Activated T-cell treated with anti-CD3 and anti-CD28 coated beads, Interleukin-2, amount 50 U/mL, for 4 hours (primary cell): ENCODE results near the gene TIMP3. TPM values are rescaled to one million over a fixed set of nuclear protein-coding genes. Genes with fewer than 3 reads are reported as not detected.
"Not testable (repeated sequence)": the region's sequence is repeated elsewhere in the genome, so short reads cannot be mapped to it uniquely, and the experiment has no call there.

Experiments
- ATAC-seq, 2 donors: fragments of 200-7000 bp; cut with Tn5 transposase; one replicate each; pipeline ENCODE4 v1.10.0; 2021
- DNase-seq: peaks from one replicate; pipeline ENCODE4 v3.0.0-alpha.2; 2020
- H3K27me3 Mint-ChIP-seq: one replicate; pipeline ENCODE4 v1.8.0; 2021; ENCODE audit warnings: low read depth, mixed read lengths
- H3K36me3 Mint-ChIP-seq: one replicate; pipeline ENCODE4 v1.8.0; 2022; ENCODE audit warnings: mixed read lengths; ENCODE audit not compliant: insufficient read depth
- H3K4me1 Mint-ChIP-seq: one replicate; pipeline ENCODE4 v1.8.0; 2021; ENCODE audit warnings: low read depth, mixed read lengths
- H3K4me3 Mint-ChIP-seq: one replicate; pipeline ENCODE4 v1.8.0; 2021; ENCODE audit warnings: mild to moderate bottlenecking, moderate library complexity, mixed read lengths
- H3K9me3 Mint-ChIP-seq: one replicate; pipeline ENCODE4 v1.8.0; 2021; ENCODE audit warnings: mixed read lengths
- total RNA-seq, 3 donors: library from RNA; stranded (reverse); gene quantifications; one replicate each; pipeline ENCODE4 v1.2.1, GENCODE V29; 2021

TIMP3 gene
- total RNA-seq, 3 donors from 2014 or later = 1.1 to 2.3 (median 1.5) TPM

GRCh38 chr22:32858121-32858703 is 56.7 kb downstream of the TIMP3 start:
- DNase-seq (no peak), ATAC-seq (no peak)
- Mint-ChIP-seq H3K4me3 (no peak overlapping the region), H3K9me3 (no peaks in the 10 kb centered on the region), H3K27me3 (peaks cover 7% of the 10 kb centered on the region), H3K4me1 (no peaks in the 10 kb centered on the region), H3K36me3 (no peaks in the 10 kb centered on the region)

DNA sequence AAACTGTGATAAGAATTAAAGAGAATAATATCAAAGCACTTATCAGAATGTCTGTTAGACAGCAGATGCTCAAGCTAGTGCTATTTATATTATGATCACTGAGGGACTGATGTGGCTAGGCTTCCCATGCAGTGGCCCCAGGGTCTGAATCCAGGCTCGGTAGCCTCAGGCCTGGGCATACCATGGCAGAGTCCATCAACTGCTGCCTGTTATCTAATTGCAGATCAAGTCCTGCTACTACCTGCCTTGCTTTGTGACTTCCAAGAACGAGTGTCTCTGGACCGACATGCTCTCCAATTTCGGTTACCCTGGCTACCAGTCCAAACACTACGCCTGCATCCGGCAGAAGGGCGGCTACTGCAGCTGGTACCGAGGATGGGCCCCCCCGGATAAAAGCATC is 57.5 kb downstream of the TIMP3 start:
- no peak overlapping the region for H3K4me3 Mint-ChIP-seq
- H3K9me3 Mint-ChIP-seq = no peaks in the 10 kb centered on the region
- ATAC-seq (no peak), DNase-seq (no peak)
- H3K4me1 Mint-ChIP-seq = no peaks in the 10 kb centered on the region
- H3K27me3 Mint-ChIP-seq = peaks cover 7% of the 10 kb centered on the region
- no peaks in the 10 kb centered on the region for H3K36me3 Mint-ChIP-seq

- no peak for DNase-seq
- ATAC-seq = no peak
- no peaks in the 10 kb centered on the region for H3K36me3 Mint-ChIP-seq
- no peak overlapping the region for H3K4me3 Mint-ChIP-seq
- peaks cover 10% of the 10 kb centered on the region for H3K27me3 Mint-ChIP-seq
- H3K4me1 Mint-ChIP-seq = no peaks in the 10 kb centered on the region
- no peaks in the 10 kb centered on the region for H3K9me3 Mint-ChIP-seq
Observed at GRCh38 chr22:32859743-32860142, 58.2 kb downstream of the TIMP3 start.

GRCh38 chr22:32861330-32861729 is 59.8 kb downstream of the TIMP3 start:
- DNase-seq (no peak), ATAC-seq (no peak)
- no peaks in the 10 kb centered on the region for H3K4me1 Mint-ChIP-seq
- H3K4me3 Mint-ChIP-seq = no peak overlapping the region
- H3K9me3 Mint-ChIP-seq = no peaks in the 10 kb centered on the region
- peaks cover 8% of the 10 kb centered on the region for H3K27me3 Mint-ChIP-seq
- H3K36me3 Mint-ChIP-seq = no peaks in the 10 kb centered on the region

- DNase-seq = no peak
- no peak for ATAC-seq
- Mint-ChIP-seq H3K4me3 (no peak overlapping the region), H3K36me3 (no peaks in the 10 kb centered on the region), H3K9me3 (no peaks in the 10 kb centered on the region), H3K27me3 (peaks cover 3% of the 10 kb centered on the region), H3K4me1 (no peaks in the 10 kb centered on the region)
Observed at GRCh38 chr22:32862083-32862482, 60.6 kb downstream of the TIMP3 start.

GRCh38 chr22:32862936-32863661 is 61.6 kb downstream of the TIMP3 start:
- peaks cover 3% of the 10 kb centered on the region for H3K27me3 Mint-ChIP-seq
- no peaks in the 10 kb centered on the region for H3K9me3 Mint-ChIP-seq
- no peak for DNase-seq
- no peaks in the 10 kb centered on the region for H3K4me1 Mint-ChIP-seq
- ATAC-seq = no peak
- no peaks in the 10 kb centered on the region for H3K36me3 Mint-ChIP-seq
- H3K4me3 Mint-ChIP-seq = no peak overlapping the region

DNA sequence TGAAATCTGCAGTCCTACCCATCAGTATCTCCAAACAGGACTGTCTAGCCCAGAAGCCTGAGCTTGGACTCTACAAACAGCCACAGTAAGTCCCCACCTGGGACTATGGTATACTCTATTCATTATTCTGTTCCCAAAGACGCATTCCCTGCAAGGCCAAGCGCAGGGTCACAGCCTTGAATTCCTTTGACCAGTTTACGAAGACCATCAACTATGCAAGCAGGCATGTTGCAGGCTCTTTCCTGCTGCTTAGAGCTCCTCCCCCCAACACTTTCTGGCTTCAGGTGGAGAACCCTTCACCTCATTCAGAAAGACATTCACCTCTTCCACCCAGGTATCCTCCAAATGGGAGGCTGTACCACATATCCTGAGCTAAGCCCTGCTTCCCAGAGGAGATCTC is 62.5 kb downstream of the TIMP3 start:
- DNase-seq (no peak), ATAC-seq (no peak)
- Mint-ChIP-seq H3K4me1 (no peaks in the 10 kb centered on the region), H3K9me3 (no peaks in the 10 kb centered on the region), H3K36me3 (no peaks in the 10 kb centered on the region), H3K4me3 (no peak overlapping the region), H3K27me3 (peaks cover 3% of the 10 kb centered on the region)

- Mint-ChIP-seq H3K4me3 (no peak overlapping the region), H3K9me3 (no peaks in the 10 kb centered on the region), H3K27me3 (peaks cover 3% of the 10 kb centered on the region), H3K4me1 (no peaks in the 10 kb centered on the region), H3K36me3 (no peaks in the 10 kb centered on the region)
- DNase-seq = no peak
- no peak for ATAC-seq
Observed at GRCh38 chr22:32864596-32864995, 63.1 kb downstream of the TIMP3 start.

GRCh38 chr22:32866953-32867352 is 65.4 kb downstream of the TIMP3 start:
- Mint-ChIP-seq H3K27me3 (peaks cover 3% of the 10 kb centered on the region), H3K9me3 (no peaks in the 10 kb centered on the region), H3K36me3 (no peaks in the 10 kb centered on the region), H3K4me3 (no peak overlapping the region), H3K4me1 (no peaks in the 10 kb centered on the region)
- ATAC-seq (no peak), DNase-seq (no peak)

DNA sequence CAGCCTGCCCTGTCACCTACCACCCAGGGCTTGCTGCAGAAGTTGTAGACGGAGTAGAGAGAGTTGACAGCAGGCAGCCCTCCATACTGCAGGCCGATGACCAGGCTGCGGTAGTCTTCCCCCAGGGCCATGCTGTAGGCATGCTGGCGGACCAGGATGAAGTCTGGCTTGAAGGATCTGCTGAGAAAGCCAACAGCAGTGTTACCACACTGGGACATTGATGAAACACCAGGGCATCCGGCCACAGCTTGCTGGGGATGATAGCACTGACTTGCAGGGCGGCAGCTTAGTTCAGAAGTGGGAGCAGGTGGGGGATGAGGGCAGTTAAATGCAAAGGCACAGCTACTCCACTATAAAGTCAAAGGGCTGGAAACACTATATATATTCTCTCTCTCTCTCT is 67.4 kb downstream of the TIMP3 start:
- ATAC-seq (no peak), DNase-seq (no peak)
- Mint-ChIP-seq H3K27me3 (peaks cover 3% of the 10 kb centered on the region), H3K9me3 (no peaks in the 10 kb centered on the region), H3K4me1 (no peaks in the 10 kb centered on the region), H3K36me3 (no peaks in the 10 kb centered on the region), H3K4me3 (no peak overlapping the region)

GRCh38 chr22:32870474-32870873 is 69.0 kb downstream of the TIMP3 start:
- H3K9me3 Mint-ChIP-seq = no peaks in the 10 kb centered on the region
- no peak overlapping the region for H3K4me3 Mint-ChIP-seq
- H3K36me3 Mint-ChIP-seq = no peaks in the 10 kb centered on the region
- ATAC-seq = no peak
- DNase-seq = no peak
- H3K27me3 Mint-ChIP-seq = no peaks in the 10 kb centered on the region
- no peaks in the 10 kb centered on the region for H3K4me1 Mint-ChIP-seq

GRCh38 chr22:32873604-32874003 is 72.1 kb downstream of the TIMP3 start:
- H3K4me3 Mint-ChIP-seq, H3K27me3 Mint-ChIP-seq, H3K36me3 Mint-ChIP-seq, H3K9me3 Mint-ChIP-seq, H3K4me1 Mint-ChIP-seq, DNase-seq, ATAC-seq: not testable (repeated sequence)

DNA sequence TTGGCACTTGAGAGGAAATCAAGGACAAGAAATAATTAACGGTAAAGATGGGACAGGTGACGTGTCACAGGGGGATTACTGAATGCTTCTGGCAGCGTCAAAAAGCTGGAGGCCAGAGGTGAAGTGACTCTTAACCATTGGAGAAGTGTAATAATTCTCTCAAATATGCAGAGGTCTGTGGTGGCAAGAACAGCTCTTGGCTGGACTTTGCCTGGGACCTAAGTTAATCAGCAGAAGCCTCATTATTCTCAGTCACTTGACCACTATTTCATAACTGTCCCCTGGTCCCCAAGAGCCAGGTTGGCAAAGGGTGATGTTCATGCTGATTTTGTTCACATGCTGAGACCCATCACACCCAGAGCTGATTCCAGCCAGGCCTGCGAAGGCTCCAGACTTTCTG is 72.9 kb downstream of the TIMP3 start:
- no peak for DNase-seq
- Mint-ChIP-seq H3K27me3 (no peaks in the 10 kb centered on the region), H3K36me3 (no peaks in the 10 kb centered on the region), H3K9me3 (no peaks in the 10 kb centered on the region), H3K4me1 (no peaks in the 10 kb centered on the region), H3K4me3 (no peak overlapping the region)
- no peak for ATAC-seq

- H3K9me3 Mint-ChIP-seq = no peaks in the 10 kb centered on the region
Observed at GRCh38 chr22:32874976-32875375, 73.5 kb downstream of the TIMP3 start.

GRCh38 chr22:32876516-32876915 is 75.0 kb downstream of the TIMP3 start:
- DNase-seq = no peak
- Mint-ChIP-seq H3K4me3 (no peak overlapping the region), H3K27me3 (peaks cover 4% of the 10 kb centered on the region), H3K4me1 (peaks cover 4% of the 10 kb centered on the region), H3K9me3 (no peaks in the 10 kb centered on the region), H3K36me3 (no peaks in the 10 kb centered on the region)
- ATAC-seq = no peak

More at GRCh38 chr22:32874976-32875375, 73.5 kb downstream of the TIMP3 start:
- H3K27me3 Mint-ChIP-seq = no peaks in the 10 kb centered on the region
- no peak for ATAC-seq
- H3K4me3 Mint-ChIP-seq = no peak overlapping the region
- H3K36me3 Mint-ChIP-seq = no peaks in the 10 kb centered on the region
- H3K4me1 Mint-ChIP-seq = no peaks in the 10 kb centered on the region
- no peak for DNase-seq
